Thyroid gland (tissue), 4 donors: ENCODE results near the gene NYAP2.

Experiments used
- CTCF ChIP-seq, 6 experiments: fragments of 200-600 bp in 3 of 6; fragments of 450-650 bp in 3 of 6; sonication (generic) in 3 of 6; IDR thresholded peaks; one replicate each; pipeline ENCODE4 v1.5.1; 2016 to 2019; ENCODE audit warnings: antibody characterized with exemption in 6 of 6, mild to moderate bottlenecking in 2 of 6, inconsistent platforms in 1 of 6, moderate library complexity in 1 of 6
- POLR2A ChIP-seq, 2 donors: fragments of 450-650 bp; IDR thresholded peaks; one replicate each; pipeline ENCODE4 v1.6.1; 2017; ENCODE audit warnings: antibody characterized with exemption in 2 of 2, mild to moderate bottlenecking in 2 of 2, moderate library complexity in 1 of 2

- TF ChIP-seq POLR2A (IDR thresholded peaks at IDR 0.05) (no peak), CTCF (IDR thresholded peaks at IDR 0.05) (no peak)
Observed at GRCh38 chr2:225378984-225379383, 20.5 kb upstream of the NYAP2 start.
